Effector memory CD8-positive, alpha-beta T cell (primary cell): ENCODE data around the gene SLC44A1.

Source experiments
- ATAC-seq: fragments of 150-1000 bp; cut with Tn5 transposase; replicated peaks from 2 replicates; pipeline ENCODE4 v1.10.0; 2021; ENCODE audit warnings: mild to moderate bottlenecking, moderate library complexity
- DNase-seq, 3 experiments: peaks; one replicate each; pipeline ENCODE4 v3.0.0; 2021
- H3K27ac Mint-ChIP-seq, 2 donors: one replicate each; pipeline ENCODE4 v1.8.0; 2022; ENCODE audit warnings: mild to moderate bottlenecking in 2 of 2, mixed read lengths in 2 of 2, moderate library complexity in 2 of 2
- H3K27me3 Mint-ChIP-seq, 2 donors: one replicate each; pipeline ENCODE4 v1.8.0; 2022; ENCODE audit warnings: mixed read lengths in 2 of 2
- H3K36me3 Mint-ChIP-seq: one replicate; pipeline ENCODE4 v1.8.0; 2022; ENCODE audit warnings: mild to moderate bottlenecking, moderate library complexity, mixed read lengths; ENCODE audit not compliant: insufficient read depth
- H3K4me1 Mint-ChIP-seq, 2 donors: one replicate each; pipeline ENCODE4 v1.8.0; 2022; ENCODE audit warnings: low read depth in 2 of 2, mixed read lengths in 2 of 2
- H3K4me3 Mint-ChIP-seq, 2 donors: one replicate each; pipeline ENCODE4 v1.8.0; 2022; ENCODE audit warnings: mild to moderate bottlenecking in 2 of 2, mixed read lengths in 2 of 2, moderate library complexity in 2 of 2
- H3K9me3 Mint-ChIP-seq, 2 donors: one replicate each; pipeline ENCODE4 v1.8.0; 2022; ENCODE audit warnings: mixed read lengths in 2 of 2

The SLC44A1 gene

GRCh38 chr9:105390871-105391270 lies 146.4 kb downstream of the SLC44A1 start:
- no peak overlapping the region for H3K27ac Mint-ChIP-seq
- ATAC-seq (no peak), DNase-seq (no peak)
- no peak overlapping the region for H3K4me3 Mint-ChIP-seq
- H3K4me1 Mint-ChIP-seq: peaks cover under 1 to 2% of the 10 kb centered on the region in 2 donors
- H3K9me3 Mint-ChIP-seq: no peaks in the 10 kb centered on the region
- H3K36me3 Mint-ChIP-seq: peaks cover 2% of the 10 kb centered on the region
- H3K27me3 Mint-ChIP-seq: peaks cover 8 to 9% of the 10 kb centered on the region in 2 donors

GRCh38 chr9:105391288-105391687 lies 146.8 kb downstream of the SLC44A1 start:
- no peak overlapping the region for H3K27ac Mint-ChIP-seq
- peaks cover 9 to 12% of the 10 kb centered on the region in 2 donors for H3K27me3 Mint-ChIP-seq
- ATAC-seq (no peak), DNase-seq (no peak)
- peaks cover 2% of the 10 kb centered on the region for H3K36me3 Mint-ChIP-seq
- peaks cover 0 to 1% of the 10 kb centered on the region in 2 donors for H3K4me1 Mint-ChIP-seq
- H3K9me3 Mint-ChIP-seq: no peaks in the 10 kb centered on the region
- no peak overlapping the region for H3K4me3 Mint-ChIP-seq

GRCh38 chr9:105392531-105392930 lies 148.1 kb downstream of the SLC44A1 start:
- no peak overlapping the region for H3K27ac Mint-ChIP-seq
- H3K4me3 Mint-ChIP-seq: no peak overlapping the region
- H3K4me1 Mint-ChIP-seq: no peaks in the 10 kb centered on the region
- no peaks in the 10 kb centered on the region for H3K9me3 Mint-ChIP-seq
- DNase-seq (no peak), ATAC-seq (no peak)
- H3K36me3 Mint-ChIP-seq: no peaks in the 10 kb centered on the region
- H3K27me3 Mint-ChIP-seq: peaks cover 18 to 25% of the 10 kb centered on the region in 2 donors

GRCh38 chr9:105393576-105394344 lies 149.3 kb downstream of the SLC44A1 start:
- H3K4me3 Mint-ChIP-seq: no peak overlapping the region
- ATAC-seq (no peak), DNase-seq (no peak)
- H3K27me3 Mint-ChIP-seq: peaks cover 28 to 37% of the 10 kb centered on the region in 2 donors
- H3K4me1 Mint-ChIP-seq: no peaks in the 10 kb centered on the region
- H3K9me3 Mint-ChIP-seq: no peaks in the 10 kb centered on the region
- H3K27ac Mint-ChIP-seq: no peak overlapping the region
- H3K36me3 Mint-ChIP-seq: no peaks in the 10 kb centered on the region

GRCh38 chr9:105396441-105396840 lies 152.0 kb downstream of the SLC44A1 start:
- Mint-ChIP-seq H3K27me3 (peaks cover 42 to 53% of the 10 kb centered on the region in 2 donors), H3K36me3 (no peaks in the 10 kb centered on the region), H3K9me3 (no peaks in the 10 kb centered on the region), H3K4me1 (no peaks in the 10 kb centered on the region), H3K27ac (no peak overlapping the region), H3K4me3 (no peak overlapping the region)
- no peak for DNase-seq
- no peak for ATAC-seq

GRCh38 chr9:105396901-105397300 lies 152.4 kb downstream of the SLC44A1 start:
- DNase-seq: no peak
- no peak overlapping the region for H3K27ac Mint-ChIP-seq
- no peaks in the 10 kb centered on the region for H3K36me3 Mint-ChIP-seq
- H3K4me3 Mint-ChIP-seq: no peak overlapping the region
- ATAC-seq: no peak
- no peaks in the 10 kb centered on the region for H3K4me1 Mint-ChIP-seq
- H3K27me3 Mint-ChIP-seq: peaks cover 47 to 58% of the 10 kb centered on the region in 2 donors
- H3K9me3 Mint-ChIP-seq: no peaks in the 10 kb centered on the region

GRCh38 chr9:105399117-105399516 lies 154.7 kb downstream of the SLC44A1 start:
- no peak for DNase-seq
- peaks cover 8 to 9% of the 10 kb centered on the region in 2 donors for H3K4me1 Mint-ChIP-seq
- H3K9me3 Mint-ChIP-seq: no peaks in the 10 kb centered on the region
- no peak overlapping the region for H3K27ac Mint-ChIP-seq
- peaks cover 64 to 80% of the 10 kb centered on the region in 2 donors for H3K27me3 Mint-ChIP-seq
- H3K36me3 Mint-ChIP-seq: peaks cover under 1% of the 10 kb centered on the region
- no peak for ATAC-seq
- H3K4me3 Mint-ChIP-seq: no peak overlapping the region

GRCh38 chr9:105401651-105402050 lies 157.2 kb downstream of the SLC44A1 start:
- peaks cover 0 to under 1% of the 10 kb centered on the region in 2 donors for H3K9me3 Mint-ChIP-seq
- peaks cover 67 to 80% of the 10 kb centered on the region in 2 donors for H3K27me3 Mint-ChIP-seq
- H3K4me3 Mint-ChIP-seq: no peak overlapping the region
- ATAC-seq (no peak), DNase-seq (no peak)
- no peak overlapping the region for H3K27ac Mint-ChIP-seq
- peaks cover 26 to 31% of the 10 kb centered on the region in 2 donors for H3K4me1 Mint-ChIP-seq
- peaks cover 11% of the 10 kb centered on the region for H3K36me3 Mint-ChIP-seq

GRCh38 chr9:105403552-105404248 lies 159.2 kb downstream of the SLC44A1 start:
- Mint-ChIP-seq H3K4me1 (peaks cover 26 to 34% of the 10 kb centered on the region in 2 donors), H3K36me3 (peaks cover 11% of the 10 kb centered on the region), H3K9me3 (peaks cover 2 to 7% of the 10 kb centered on the region in 2 donors), H3K27ac (no peak overlapping the region), H3K4me3 (no peak overlapping the region), H3K27me3 (peaks cover 58 to 71% of the 10 kb centered on the region in 2 donors)
- ATAC-seq: no peak
- no peak for DNase-seq

- ATAC-seq: peak; percentile 92
- peaks cover 59 to 77% of the 10 kb centered on the region in 2 donors for H3K27me3 Mint-ChIP-seq
- peak; percentile 54 to 62 (median 58) for DNase-seq
- peaks cover 11% of the 10 kb centered on the region for H3K36me3 Mint-ChIP-seq
- peaks cover 26 to 34% of the 10 kb centered on the region in 2 donors for H3K4me1 Mint-ChIP-seq
- H3K4me3 Mint-ChIP-seq: peak overlapping the region; percentile 61 to 64
- H3K27ac Mint-ChIP-seq: peak overlapping the region; percentile 76 to 88
- H3K9me3 Mint-ChIP-seq: peaks cover 2 to 7% of the 10 kb centered on the region in 2 donors
Observed at GRCh38 chr9:105405514-105406131, 161.2 kb downstream of the SLC44A1 start.

- peaks cover 2 to 7% of the 10 kb centered on the region in 2 donors for H3K9me3 Mint-ChIP-seq
- peaks cover 59 to 78% of the 10 kb centered on the region in 2 donors for H3K27me3 Mint-ChIP-seq
- H3K27ac Mint-ChIP-seq: no peak overlapping the region
Observed at GRCh38 chr9:105406369-105406768, 161.9 kb downstream of the SLC44A1 start.

GRCh38 chr9:105413525-105413924 lies 169.1 kb downstream of the SLC44A1 start:
- no peaks in the 10 kb centered on the region for H3K9me3 Mint-ChIP-seq
- no peak overlapping the region for H3K27ac Mint-ChIP-seq
- no peak for DNase-seq
- H3K36me3 Mint-ChIP-seq: no peaks in the 10 kb centered on the region
- H3K4me3 Mint-ChIP-seq: no peak overlapping the region
- H3K4me1 Mint-ChIP-seq: peaks cover 2 to 5% of the 10 kb centered on the region in 2 donors
- peaks cover 40 to 65% of the 10 kb centered on the region in 2 donors for H3K27me3 Mint-ChIP-seq
- no peak for ATAC-seq

More at GRCh38 chr9:105406369-105406768, 161.9 kb downstream of the SLC44A1 start:
- H3K4me1 Mint-ChIP-seq: peaks cover 26 to 34% of the 10 kb centered on the region in 2 donors
- ATAC-seq: no peak
- DNase-seq: no peak
- H3K4me3 Mint-ChIP-seq: peak overlapping the region; percentile 61 to 64
- peaks cover 11% of the 10 kb centered on the region for H3K36me3 Mint-ChIP-seq

GRCh38 chr9:105414947-105415661 lies 170.7 kb downstream of the SLC44A1 start:
- no peak overlapping the region for H3K4me3 Mint-ChIP-seq
- no peaks in the 10 kb centered on the region for H3K36me3 Mint-ChIP-seq
- peaks cover 39 to 54% of the 10 kb centered on the region in 2 donors for H3K27me3 Mint-ChIP-seq
- no peaks in the 10 kb centered on the region for H3K9me3 Mint-ChIP-seq
- ATAC-seq: peak; percentile 80
- H3K27ac Mint-ChIP-seq: no peak overlapping the region
- H3K4me1 Mint-ChIP-seq: peaks cover 2 to 5% of the 10 kb centered on the region in 2 donors
- DNase-seq: peak; percentile 59 to 63 (median 60)
